Measurements from ENCODE around the gene ALDH16A1.

ALDH16A1 gene

DNA sequence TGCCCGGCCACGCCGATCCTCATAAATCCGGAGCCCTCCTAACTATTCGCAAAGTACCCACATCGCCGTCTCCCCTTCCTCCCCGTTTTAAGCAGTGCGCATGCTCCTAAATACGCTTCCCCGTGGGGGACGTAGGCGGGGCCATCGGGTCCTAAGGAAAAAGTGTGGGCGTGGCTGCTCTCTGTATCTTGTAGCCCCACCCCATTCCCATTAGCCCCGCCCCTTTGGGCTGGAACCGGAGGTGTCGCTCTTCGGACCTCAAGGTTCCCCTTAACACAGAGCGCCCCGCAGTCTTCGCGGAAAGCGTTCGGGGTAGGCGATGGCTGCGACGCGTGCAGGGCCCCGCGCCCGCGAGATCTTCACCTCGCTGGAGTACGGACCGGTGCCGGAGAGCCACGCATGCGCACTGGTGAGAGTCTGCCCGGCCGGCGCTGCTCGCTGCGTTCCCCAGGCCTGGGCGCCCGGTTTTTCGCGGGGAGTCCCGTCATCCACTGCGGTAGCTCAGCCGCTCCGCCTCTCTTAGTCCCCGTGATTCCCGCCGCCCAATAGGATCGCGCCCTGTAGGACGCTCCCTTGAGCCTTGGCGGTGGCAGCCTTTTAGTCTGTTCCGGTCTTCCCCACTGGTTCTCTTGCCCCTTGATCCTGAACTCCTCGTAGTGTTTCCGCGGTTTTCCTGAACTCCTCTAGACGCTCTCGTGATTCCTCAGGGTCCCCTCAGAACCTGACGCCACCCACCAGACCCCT is at the start of gene ALDH16A1:
ALDH16A1 (plus strand) TSS at position 213 of the 744 bp plus-strand sequence; CDS start at position 320, 107 bp downstream.
- DNase-seq (ENCODE audit: low read depth, low spot score), result peak; percentile 95

DNA sequence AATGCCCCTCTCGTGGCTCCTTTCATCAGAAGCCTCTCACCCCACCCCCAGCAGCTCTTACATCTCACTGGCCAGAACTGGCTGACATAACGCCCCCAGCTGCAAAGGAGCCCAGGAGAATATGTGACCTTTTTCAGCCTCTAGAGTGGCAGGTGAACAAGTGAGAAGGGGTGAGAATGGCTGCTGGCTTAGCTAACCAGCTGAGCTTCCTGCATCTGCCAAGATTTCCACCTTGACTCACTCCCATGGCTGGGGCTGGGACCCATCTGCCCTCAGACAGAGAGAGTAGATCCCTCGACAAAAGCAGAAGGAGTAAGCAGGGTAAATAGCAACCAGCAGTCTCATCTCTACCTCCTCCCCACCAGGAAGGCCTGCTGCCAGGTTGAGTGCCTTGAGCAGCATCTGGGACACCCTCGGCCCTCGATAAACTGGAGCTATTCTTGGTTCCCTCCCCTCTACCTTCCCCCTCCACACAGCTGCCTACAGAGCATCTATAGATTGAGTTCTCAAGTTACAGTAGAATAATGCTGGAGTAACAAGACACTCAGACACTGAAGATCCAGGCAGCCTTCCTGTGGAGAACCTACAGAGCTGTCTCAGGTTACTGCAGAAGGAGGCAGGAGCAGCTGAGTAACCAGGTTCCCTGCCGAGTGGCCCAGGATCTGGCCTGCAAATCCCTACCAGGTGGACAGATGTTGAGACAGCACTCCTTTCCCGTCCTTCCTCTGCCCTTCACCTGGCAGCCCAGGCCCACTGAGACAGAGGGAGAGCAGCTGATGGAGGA is 49.4 kb upstream of the ALDH16A1 start:
- peak; percentile 86 for DNase-seq (ENCODE audit: low read depth, low spot score)

DNA sequence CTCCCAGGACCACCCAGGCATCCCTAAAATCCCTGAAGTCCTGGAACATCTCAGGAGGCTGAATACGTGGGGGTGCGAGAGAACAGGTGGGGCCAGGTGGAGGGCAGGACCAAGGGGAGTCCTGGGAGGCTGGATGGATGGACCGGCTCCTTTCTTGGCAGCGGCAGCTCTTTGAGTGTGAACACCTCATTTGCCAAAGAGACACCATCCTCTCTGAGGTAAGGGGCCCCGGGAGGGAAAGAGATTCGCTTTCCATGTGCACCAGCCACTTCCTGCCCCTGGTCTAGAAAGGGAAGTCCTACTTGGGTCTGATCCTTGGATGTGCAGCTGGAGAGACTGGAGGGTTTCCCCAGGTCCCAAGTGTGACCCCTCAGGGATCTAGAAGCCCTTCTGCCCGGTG is 45.9 kb upstream of the ALDH16A1 start:
- no peak for DNase-seq (ENCODE audit: low read depth, low spot score)

DNA sequence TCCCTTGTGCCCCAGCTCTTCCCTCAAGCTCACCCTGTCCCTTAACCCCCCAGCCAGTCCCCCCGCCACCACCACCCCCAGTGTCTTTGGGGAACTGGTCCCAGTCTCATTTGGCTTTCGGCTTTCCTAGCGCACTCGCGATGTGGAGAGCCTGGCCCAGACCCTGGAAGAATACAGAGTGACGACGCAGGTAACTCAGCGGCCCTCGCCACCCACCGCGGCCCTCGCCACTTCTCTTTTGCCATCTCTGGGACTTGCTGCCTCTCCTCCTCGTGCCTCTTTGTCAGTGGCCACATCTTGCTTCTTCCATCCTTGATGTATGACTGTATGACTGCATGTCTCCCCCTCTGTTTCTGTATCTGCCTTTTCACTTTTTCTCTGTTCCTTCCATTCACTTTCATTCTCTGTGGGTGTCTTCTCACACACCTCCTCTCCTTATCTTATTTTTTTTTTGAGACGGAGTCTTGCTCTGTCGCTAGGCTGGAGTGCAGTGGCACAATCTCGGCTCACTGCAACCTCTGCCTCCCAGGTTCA is 45.5 kb upstream of the ALDH16A1 start:
- no peak for DNase-seq (ENCODE audit: low read depth, low spot score)

DNA sequence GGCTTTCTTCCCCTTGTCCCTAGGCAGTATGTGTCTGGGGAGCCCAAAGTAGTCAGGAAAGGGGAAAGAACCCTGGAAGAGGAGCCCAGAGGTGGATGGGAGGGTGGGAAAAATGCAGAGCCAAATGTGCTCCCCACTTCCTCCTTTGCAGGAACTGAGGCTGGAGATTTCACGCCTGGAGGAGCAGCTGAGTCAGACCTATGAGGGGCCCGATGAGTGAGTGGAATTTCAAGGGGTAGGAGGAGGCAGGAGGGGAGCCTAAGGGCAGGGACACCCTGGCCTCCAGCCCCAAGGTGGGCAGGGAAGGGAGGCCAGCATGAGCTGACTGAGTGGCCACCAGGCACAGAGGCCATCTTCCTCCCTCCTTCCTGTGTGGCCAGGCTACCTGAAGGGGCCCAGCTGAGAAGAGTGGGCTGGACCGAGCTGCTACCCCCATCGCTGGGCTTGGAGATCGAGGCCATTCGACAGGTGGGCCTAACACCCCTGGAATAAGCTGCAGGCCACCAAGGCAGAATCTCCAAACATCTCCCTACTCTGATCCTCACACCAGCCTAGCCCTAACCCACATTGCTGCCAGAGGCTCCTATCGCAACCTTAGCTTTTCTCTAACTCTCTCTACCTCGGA is 44.1 kb upstream of the ALDH16A1 start:
- DNase-seq (ENCODE audit: low read depth, low spot score), result no peak

DNA sequence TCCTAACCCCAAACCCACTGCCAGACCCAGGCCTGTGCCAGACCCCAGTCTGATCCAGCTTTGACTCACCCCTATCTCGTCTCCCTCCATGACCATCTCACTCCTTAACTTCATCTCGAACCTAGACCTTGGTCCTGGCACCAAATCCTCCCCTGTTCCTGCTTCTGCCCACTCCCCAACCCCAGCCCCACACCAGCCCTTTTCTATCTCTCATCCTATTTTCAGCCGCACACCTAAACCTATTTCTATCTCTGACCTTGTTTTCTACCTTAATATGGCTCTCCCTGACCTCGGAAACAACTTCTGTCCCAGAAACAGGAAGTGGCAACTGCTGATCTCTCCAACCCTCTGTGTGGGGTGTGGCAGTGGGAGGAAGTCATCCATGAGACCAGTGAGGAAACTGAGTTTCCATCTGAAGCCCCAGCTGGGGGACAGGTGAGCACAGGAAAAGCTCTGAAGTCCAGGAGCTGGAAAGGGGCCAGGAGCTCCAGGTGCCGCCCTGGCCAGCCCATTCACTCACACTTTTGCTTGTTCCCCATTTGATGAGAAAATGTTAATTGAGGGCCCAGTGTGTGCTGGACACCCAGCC is 43.5 kb upstream of the ALDH16A1 start:
- DNase-seq (ENCODE audit: low read depth, low spot score), result no peak

DNA sequence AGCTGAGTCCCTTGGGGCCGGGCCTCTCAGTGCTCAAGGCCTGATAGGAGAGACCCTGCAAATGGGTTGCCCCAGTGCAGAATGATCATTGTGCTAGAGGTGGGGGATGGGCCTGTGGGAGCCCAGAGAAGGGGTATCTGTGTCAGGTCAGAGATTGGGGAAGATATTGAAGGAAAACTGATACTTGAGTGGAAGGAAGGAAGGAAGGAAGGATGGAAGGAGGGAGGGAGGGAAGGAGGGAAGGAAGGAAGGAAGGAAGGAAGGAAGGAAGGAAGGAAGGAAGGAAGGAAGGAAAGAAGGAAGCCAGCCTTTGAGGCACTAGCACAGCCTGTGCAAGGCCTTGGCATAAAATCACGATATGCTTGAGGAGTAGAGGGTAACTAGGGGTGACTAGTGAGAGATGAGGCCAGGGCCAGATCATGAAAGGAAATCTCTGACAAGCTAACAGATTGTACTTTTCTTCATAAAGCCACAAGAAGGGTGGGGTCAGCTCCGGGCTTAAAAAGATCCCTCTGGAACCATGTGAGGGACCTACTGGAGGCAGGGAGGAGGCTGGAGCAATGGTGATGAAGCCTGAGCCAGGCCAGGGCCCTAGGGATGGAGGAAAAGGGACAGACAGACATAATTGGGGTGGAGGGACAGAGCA is 41.2 kb upstream of the ALDH16A1 start:
- no peak for DNase-seq (ENCODE audit: low read depth, low spot score)

DNA sequence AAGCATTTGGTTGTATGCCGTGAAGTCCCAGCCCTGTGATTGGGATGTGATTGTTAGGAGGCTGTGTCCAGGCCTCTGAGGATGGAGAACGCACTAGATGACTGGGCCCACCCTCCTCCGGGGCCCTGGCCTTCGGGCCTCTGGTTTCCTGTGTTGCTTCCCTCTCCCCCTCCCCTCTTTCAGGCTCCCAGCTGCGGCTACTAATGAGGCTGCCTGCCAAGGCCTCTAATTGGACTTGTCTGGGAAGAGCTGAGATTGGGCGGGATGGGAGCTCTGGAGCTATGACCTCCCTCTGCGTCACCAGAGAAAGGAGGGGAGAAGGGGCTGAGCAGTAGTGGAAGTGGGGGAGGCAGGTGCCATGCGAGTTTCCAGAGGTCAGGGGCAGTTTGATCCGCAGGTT is 39.7 kb upstream of the ALDH16A1 start:
- DNase-seq (ENCODE audit: low read depth, low spot score), result no peak

DNA sequence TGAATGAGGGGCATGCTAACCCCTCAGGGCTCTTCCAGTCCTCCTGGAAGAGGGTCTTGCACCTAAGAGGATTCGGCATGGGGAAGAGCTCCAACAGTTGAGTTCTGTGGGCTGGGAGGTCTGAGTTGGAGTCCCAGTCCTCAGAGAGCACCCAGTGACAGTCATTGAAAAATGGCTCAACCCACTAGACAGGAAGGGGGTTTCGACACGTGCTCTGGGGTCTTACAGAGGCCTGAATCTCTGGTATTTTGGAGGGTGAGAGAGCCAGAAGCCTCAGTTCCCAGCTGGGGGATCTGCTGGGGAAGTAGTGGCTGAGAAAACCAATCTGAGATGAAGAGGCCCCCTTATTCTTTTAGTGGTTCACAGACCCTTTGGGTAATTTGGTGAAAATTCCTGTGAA is 38.8 kb upstream of the ALDH16A1 start:
- DNase-seq (ENCODE audit: low read depth, low spot score), result no peak

DNA sequence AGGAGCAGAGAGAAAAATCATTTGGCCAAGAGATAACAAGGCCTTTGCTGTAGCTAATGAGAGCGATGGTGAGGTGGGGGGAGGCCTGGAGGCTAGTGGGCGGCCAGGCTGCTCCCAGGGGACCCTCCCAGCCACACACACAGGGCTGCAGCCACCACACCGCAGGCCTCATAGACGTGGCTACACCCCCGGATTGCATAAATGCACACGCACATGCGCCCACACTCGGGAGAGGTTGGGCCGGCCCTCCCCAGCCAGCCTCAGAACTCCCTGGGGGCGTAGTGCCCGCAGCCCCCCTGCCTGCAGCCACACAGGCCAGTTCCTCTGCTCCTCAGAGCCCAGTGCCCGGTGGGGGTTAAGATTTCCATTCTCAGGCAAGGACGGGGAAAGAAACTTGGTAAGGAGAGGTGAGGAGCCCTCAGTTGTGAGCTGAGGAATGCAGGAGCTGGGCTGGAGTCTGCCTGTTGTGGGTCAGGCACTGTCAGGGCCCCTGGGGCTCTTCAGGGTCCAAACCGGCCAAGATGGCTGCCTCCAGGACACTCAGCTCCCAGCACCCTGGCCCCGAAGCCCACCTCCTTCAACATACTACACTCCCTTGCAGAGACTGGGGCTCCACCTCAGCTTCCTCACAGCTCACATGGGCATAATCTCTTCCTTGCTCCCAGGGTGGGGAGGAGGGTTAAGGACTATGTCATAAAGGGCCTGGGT is 37.8 kb upstream of the ALDH16A1 start:
- no peak for DNase-seq (ENCODE audit: low read depth, low spot score)

DNA sequence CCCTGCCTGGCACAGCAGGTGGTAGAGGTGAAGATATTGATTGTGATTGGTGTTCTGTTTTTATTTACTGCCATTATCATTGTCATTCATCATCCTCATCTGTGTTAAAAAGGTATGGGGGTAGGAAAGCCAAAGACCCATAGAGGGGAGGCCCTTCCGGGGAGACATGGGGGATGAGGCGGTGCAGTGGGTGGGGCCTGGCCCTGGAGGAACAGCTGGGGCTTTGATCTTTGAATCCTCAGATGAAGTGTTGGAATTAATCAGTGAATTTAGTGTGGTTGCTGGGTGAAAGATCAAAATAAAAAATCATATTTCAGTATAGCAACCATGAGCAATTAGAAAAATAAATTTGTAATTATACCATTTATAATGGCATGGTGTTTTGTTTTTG is 37.2 kb upstream of the ALDH16A1 start:
- no peak for DNase-seq (ENCODE audit: low read depth, low spot score)

DNA sequence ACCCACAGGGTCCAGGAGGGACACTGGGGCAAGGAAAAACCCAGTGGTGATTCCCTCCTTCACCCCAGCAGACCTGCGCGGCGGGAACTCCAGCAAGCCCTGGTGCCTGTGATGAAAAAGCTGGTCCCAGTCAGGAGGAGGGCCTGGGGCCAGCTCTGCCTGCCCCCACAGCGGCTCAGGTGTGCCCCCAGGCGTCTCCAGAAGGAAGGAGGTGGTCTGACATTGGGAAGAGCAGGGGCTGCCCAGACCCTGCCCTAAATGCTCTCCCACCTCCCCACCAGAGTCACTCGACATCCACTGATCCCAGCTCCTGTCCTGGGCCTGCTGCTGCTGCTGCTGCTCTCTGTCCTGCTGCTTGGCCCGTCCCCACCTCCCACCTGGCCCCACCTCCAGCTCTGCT is 35.9 kb upstream of the ALDH16A1 start:
- no peak for DNase-seq (ENCODE audit: low read depth, low spot score)

DNA sequence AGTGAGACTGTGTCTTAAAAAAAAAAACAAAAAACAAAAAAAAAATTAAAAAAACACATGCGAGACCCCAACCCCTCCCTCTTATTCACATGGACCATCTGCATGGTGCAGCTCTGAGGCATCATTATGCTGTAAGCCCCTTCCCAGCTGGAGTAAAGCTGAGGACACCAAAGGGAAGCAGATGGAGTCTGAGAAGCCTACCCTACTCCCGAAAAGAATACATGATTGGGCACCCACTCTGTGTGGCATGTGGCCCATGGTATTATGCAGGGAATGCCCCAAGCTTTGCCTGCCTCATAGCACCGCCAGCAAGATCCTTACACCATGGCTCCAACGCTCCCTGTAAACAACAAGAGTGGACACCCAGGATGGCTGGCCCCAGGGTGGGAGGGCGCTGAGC is 34.5 kb upstream of the ALDH16A1 start:
- no peak for DNase-seq (ENCODE audit: low read depth, low spot score)

DNA sequence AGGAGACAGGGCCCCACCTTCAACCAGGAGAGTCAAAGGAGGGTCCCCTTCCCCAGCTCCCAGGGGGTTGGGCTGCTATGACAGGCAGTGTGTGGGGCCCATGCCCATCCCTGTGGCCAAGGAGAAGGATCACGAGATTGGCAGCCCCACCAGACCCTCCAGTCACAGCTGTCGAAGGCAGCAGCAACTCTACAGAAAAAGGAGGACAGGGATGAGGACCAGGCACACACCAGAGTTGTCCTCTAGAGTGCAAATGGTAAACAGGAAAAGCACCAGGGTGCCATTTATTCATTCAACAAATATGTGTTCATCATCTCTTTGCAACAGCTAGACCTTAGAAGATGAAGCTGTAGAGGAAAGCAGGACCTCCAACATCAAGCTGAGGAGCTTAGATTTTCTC is 33.9 kb upstream of the ALDH16A1 start:
- no peak for DNase-seq (ENCODE audit: low read depth, low spot score)

DNA sequence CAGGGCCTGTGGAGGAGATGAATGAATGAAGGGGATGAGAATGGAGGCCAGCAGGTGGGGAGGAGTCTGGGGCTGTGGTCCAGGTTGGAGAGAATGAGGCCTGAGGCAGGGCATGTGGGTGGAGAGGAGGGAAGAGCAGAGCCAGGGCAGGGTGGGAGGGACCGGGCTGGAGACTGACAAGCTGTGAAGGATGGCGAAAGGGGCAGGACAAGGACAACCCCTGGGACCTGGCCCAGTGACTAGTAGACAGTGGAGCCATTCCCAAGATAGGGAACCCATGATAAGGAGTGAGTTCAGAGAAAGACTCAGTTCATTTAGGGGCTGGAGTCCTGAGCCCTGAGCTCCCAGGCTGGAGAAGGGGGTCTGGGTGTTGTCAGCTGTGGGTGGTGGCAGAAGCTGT is 32.8 kb upstream of the ALDH16A1 start:
- DNase-seq (ENCODE audit: low read depth, low spot score), result no peak

DNA sequence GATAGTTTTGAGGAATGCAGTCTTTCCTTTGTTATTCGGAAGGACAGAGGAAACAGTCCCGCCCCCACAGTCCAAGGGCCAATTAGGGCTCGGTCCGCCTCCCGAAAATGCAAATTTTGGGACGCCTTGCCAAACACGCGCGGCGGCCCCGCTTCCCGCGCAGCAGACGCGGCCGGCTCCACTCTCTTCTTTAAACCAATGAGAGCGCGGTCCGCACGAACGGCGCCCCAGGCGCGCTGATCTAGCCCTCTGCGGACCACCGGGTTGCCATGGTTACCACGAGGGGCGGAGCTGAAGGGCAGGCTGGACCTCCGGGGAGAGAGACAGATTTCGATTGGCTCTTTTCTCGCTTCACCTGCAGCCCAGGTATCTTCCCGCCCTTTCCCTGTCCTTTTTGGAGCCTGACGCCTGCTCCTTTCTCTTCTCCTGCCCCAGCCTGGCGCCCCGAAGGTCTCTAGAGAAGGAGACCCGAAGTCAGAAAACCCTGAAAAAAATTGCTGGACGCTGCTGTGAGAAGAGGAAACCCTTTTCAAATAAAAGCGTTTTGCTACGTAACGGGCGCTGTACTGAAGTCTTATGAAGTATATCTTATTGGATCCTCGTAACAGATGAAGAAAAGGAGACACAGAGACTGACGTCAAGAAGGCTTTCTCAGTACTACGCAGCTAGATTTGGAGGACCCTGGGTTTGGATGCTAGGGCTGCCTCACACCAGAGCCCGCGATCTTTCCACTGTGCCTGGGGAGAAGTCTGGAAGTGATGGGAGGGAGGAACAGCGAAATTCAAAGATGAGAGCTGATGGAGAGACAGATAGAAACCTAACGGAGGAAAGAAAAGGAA is 31.8 kb upstream of the ALDH16A1 start:
- DNase-seq (ENCODE audit: low read depth, low spot score), result no peak

DNA sequence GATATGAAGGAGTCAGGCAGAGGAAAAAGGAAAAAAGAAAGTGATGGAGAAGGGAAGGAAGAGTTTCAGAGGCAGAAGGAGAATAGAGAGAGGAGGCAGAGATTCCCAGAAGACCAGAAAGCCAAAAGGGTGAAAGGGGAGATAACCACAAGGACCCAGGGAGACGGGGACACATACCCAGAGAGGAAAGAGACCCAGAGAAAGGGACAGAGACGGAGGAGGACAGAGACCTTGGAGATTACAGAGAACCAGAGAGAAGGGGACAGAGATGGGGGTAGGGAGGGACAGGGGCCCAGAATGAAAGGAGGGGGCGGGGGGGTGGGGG is 31.2 kb upstream of the ALDH16A1 start:
- DNase-seq (ENCODE audit: low read depth, low spot score), result no peak

DNA sequence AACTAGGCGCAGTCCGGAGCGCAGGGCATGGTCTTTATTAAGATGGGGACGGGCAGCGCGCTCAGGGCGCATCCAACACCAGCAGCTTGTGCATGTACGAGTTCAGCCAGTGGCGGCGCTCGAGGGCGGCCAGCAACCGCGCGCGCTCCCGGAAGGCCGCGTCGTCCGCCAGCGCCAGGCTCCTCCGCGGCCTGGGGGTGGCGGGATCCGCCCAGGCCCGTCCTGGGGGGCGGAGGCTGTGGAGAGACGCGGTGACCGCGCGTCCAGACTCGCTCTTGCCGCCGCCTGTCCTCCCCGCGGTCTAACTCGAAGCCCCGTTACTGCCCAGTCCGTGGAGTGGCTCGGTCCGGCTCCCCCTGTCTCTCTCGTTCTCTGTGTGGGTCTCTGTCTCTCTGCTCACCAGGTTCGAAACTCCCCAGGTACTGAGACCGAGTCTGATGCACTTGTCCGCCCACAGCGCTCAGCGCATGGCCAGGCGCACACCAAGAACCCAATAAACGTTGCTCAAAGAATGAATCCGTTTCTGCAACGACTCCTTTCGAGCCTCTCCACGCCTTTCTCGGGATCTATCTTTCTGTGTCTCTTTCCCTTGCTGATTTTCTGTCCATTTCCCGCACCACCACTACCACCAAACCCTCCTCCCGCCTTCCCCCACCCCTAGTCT is 30.5 kb upstream of the ALDH16A1 start:
- DNase-seq (ENCODE audit: low read depth, low spot score), result no peak

All from smooth muscle cell of the brain vasculature (primary cell).